A673 (cell line): ENCODE results near the gene SLC30A4.

Experiments
- CTCF ChIP-seq: fragments of 300-800, 200-600 bp; sonication (generic); conservative IDR thresholded peaks from 2 replicates; pipeline ENCODE4 v1.5.1; 2017; ENCODE audit warnings: low read depth, mild to moderate bottlenecking, antibody characterized with exemption, low read length, moderate library complexity, mixed read lengths
- EZH2 ChIP-seq: fragments of 200-600 bp; sonication (generic); IDR thresholded peaks from 2 replicates; pipeline ENCODE4 v1.6.1; 2017; ENCODE audit warnings: borderline replicate concordance, low read depth, mild to moderate bottlenecking, mixed read lengths, antibody characterized with exemption, low read length; ENCODE audit not compliant: poor library complexity, severe bottlenecking

DNA sequence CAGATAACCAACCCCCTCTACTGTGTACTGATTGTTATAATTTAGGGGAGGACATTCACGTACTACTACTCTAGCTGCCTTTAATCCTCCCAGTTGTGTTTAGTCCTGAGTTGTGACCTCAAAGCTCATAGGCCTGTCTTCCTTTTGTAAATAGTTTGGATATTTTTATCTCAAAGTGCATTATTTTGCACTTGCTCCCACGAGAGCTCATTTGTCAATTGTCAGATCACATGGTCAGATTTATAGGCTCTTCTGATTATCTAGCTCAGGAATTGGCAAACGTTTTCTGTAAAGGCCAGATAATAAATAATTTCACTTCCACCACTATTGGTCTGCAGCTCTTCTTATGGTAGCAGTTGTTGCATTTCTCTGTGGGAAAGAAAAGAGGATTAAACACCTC, 14.4 kb upstream of the SLC30A4 start:
- no peak for TF ChIP-seq CTCF
- TF ChIP-seq EZH2: no peak
